Measurements from ENCODE around the gene BLTP3B.

The BLTP3B gene

GRCh38 chr12:100123316-100124095, 19.2 kb downstream of the BLTP3B start:
- Histone ChIP-seq H3K4me1 (ENCODE audit: insufficient read depth, low read length) (peaks cover 14% of the 10 kb centered on the region), H3K79me2 (ENCODE audit: insufficient read depth, low read length) (peaks cover 21% of the 10 kb centered on the region; the same call in 1 of the 2 replicates), H3K4me3 (ENCODE audit: low read depth in 1 of 2, low read length in 2 of 2) (no peak overlapping the region), H3K27me3 (ENCODE audit: insufficient read depth, low read length, poor library complexity) (no peaks in the 10 kb centered on the region), H3K9ac (ENCODE audit: low read depth, low read length) (no peak overlapping the region), H3K9me3 (ENCODE audit: insufficient read depth, low read length, severe bottlenecking) (peaks cover 7% of the 10 kb centered on the region), H3K4me2 (ENCODE audit: insufficient read depth, low read length) (no peak overlapping the region), H4K20me1 (ENCODE audit: insufficient read depth, low read length) (no peaks in the 10 kb centered on the region), H2AFZ (ENCODE audit: low read depth, low read length) (no peak overlapping the region), H3K36me3 (ENCODE audit: insufficient read depth, low read length) (no peaks in the 10 kb centered on the region), H3K27ac (ENCODE audit: low read length) (no peak overlapping the region)
- TF ChIP-seq EZH2 (IDR thresholded peaks at IDR 0.05; ENCODE audit: borderline replicate concordance, low read depth, low read length, severe bottlenecking): no peak
- TF ChIP-seq, protein P1, sequence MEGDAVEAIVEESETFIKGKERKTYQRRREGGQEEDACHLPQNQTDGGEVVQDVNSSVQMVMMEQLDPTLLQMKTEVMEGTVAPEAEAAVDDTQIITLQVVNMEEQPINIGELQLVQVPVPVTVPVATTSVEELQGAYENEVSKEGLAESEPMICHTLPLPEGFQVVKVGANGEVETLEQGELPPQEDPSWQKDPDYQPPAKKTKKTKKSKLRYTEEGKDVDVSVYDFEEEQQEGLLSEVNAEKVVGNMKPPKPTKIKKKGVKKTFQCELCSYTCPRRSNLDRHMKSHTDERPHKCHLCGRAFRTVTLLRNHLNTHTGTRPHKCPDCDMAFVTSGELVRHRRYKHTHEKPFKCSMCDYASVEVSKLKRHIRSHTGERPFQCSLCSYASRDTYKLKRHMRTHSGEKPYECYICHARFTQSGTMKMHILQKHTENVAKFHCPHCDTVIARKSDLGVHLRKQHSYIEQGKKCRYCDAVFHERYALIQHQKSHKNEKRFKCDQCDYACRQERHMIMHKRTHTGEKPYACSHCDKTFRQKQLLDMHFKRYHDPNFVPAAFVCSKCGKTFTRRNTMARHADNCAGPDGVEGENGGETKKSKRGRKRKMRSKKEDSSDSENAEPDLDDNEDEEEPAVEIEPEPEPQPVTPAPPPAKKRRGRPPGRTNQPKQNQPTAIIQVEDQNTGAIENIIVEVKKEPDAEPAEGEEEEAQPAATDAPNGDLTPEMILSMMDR (IDR thresholded peaks at IDR 0.05; ENCODE audit: borderline replicate concordance, extremely low read depth, low read length, poor library complexity, severe bottlenecking): no peak
- DNase-seq (no peak), ATAC-seq (ENCODE audit: insufficient read depth, low read depth) (no peak)

- H4K20me1 ChIP-seq (ENCODE audit: insufficient read depth, low read length): no peaks in the 10 kb centered on the region
- TF ChIP-seq, protein P1 (IDR thresholded peaks at IDR 0.05; ENCODE audit: borderline replicate concordance, extremely low read depth, low read length, poor library complexity, severe bottlenecking): no peak
- no peak for TF ChIP-seq EZH2 (IDR thresholded peaks at IDR 0.05; ENCODE audit: borderline replicate concordance, low read depth, low read length, severe bottlenecking)
- no peaks in the 10 kb centered on the region for H3K27me3 ChIP-seq (ENCODE audit: insufficient read depth, low read length, poor library complexity)
- H3K27ac ChIP-seq (ENCODE audit: low read length): no peak overlapping the region
- ATAC-seq (ENCODE audit: insufficient read depth, low read depth) (no peak), DNase-seq (no peak)
- peaks cover 18% of the 10 kb centered on the region; the same call in 1 of the 2 replicates for H3K79me2 ChIP-seq (ENCODE audit: insufficient read depth, low read length)
- H2AFZ ChIP-seq (ENCODE audit: low read depth, low read length): no peak overlapping the region
- peaks cover 7% of the 10 kb centered on the region for H3K9me3 ChIP-seq (ENCODE audit: insufficient read depth, low read length, severe bottlenecking)
- no peaks in the 10 kb centered on the region for H3K4me1 ChIP-seq (ENCODE audit: insufficient read depth, low read length)
- H3K9ac ChIP-seq (ENCODE audit: low read depth, low read length): no peak overlapping the region
- no peak overlapping the region for H3K4me2 ChIP-seq (ENCODE audit: insufficient read depth, low read length)
- H3K4me3 ChIP-seq (ENCODE audit: low read depth in 1 of 2, low read length in 2 of 2): no peak overlapping the region
- H3K36me3 ChIP-seq (ENCODE audit: insufficient read depth, low read length): no peaks in the 10 kb centered on the region
Observed at GRCh38 chr12:100120355-100120754, 22.3 kb downstream of the BLTP3B start.

- Histone ChIP-seq H3K4me1 (ENCODE audit: insufficient read depth, low read length) (no peaks in the 10 kb centered on the region), H3K79me2 (ENCODE audit: insufficient read depth, low read length) (peaks cover 9% of the 10 kb centered on the region; the same call in 1 of the 2 replicates), H2AFZ (ENCODE audit: low read depth, low read length) (no peak overlapping the region), H4K20me1 (ENCODE audit: insufficient read depth, low read length) (no peaks in the 10 kb centered on the region), H3K9ac (ENCODE audit: low read depth, low read length) (no peak overlapping the region), H3K27ac (ENCODE audit: low read length) (no peak overlapping the region), H3K4me2 (ENCODE audit: insufficient read depth, low read length) (no peak overlapping the region), H3K36me3 (ENCODE audit: insufficient read depth, low read length) (no peaks in the 10 kb centered on the region), H3K9me3 (ENCODE audit: insufficient read depth, low read length, severe bottlenecking) (no peaks in the 10 kb centered on the region), H3K4me3 (ENCODE audit: low read depth in 1 of 2, low read length in 2 of 2) (no peak overlapping the region), H3K27me3 (ENCODE audit: insufficient read depth, low read length, poor library complexity) (no peaks in the 10 kb centered on the region)
- no peak for DNase-seq
- no peak for ATAC-seq (ENCODE audit: insufficient read depth, low read depth)
- TF ChIP-seq, protein P1 (IDR thresholded peaks at IDR 0.05; ENCODE audit: borderline replicate concordance, extremely low read depth, low read length, poor library complexity, severe bottlenecking): no peak
- TF ChIP-seq EZH2 (IDR thresholded peaks at IDR 0.05; ENCODE audit: borderline replicate concordance, low read depth, low read length, severe bottlenecking): no peak
Observed at GRCh38 chr12:100115291-100115690, 27.4 kb downstream of the BLTP3B start.
